HUES64 (cell line): Measurements from ENCODE around the gene TET2.

Experiments
- H3K27ac ChIP-seq: 2 replicates; pipeline ENCODE4 v1.7.0; 2013; ENCODE audit warnings: low read depth, low read length, inconsistent platforms
- H3K27me3 ChIP-seq: 2 replicates; pipeline ENCODE4 v1.6.1; 2013; ENCODE audit warnings: mild to moderate bottlenecking, low read length; ENCODE audit not compliant: insufficient read depth
- H3K36me3 ChIP-seq: 2 replicates; pipeline ENCODE4 v1.6.1; 2013; ENCODE audit warnings: mild to moderate bottlenecking, low read length; ENCODE audit not compliant: insufficient read depth
- H3K4me1 ChIP-seq: 2 replicates; pipeline ENCODE4 v1.6.1; 2013; ENCODE audit warnings: mild to moderate bottlenecking, low read length, moderate library complexity; ENCODE audit not compliant: insufficient read depth
- H3K4me3 ChIP-seq: 2 replicates; pipeline ENCODE4 v1.5.1; 2013; ENCODE audit warnings: mild to moderate bottlenecking, low read length, moderate library complexity
- H3K9ac ChIP-seq: 2 replicates; pipeline ENCODE4 v1.6.1; 2013; ENCODE audit warnings: mild to moderate bottlenecking, low read depth, low read length
- H3K9me3 ChIP-seq: 2 replicates; pipeline ENCODE4 v1.6.1; 2013; ENCODE audit warnings: low read depth, low read length; ENCODE audit not compliant: insufficient read depth
- WGBS: fragments of 150-250, 120-280 bp; methylation state at CpG from one replicate; pipeline ENCODE4 v1.1.7; 2013; ENCODE audit warnings: missing lambda C conversion rate; 5-methylcytosine and 5-hydroxymethylcytosine counted together

TET2 gene

DNA sequence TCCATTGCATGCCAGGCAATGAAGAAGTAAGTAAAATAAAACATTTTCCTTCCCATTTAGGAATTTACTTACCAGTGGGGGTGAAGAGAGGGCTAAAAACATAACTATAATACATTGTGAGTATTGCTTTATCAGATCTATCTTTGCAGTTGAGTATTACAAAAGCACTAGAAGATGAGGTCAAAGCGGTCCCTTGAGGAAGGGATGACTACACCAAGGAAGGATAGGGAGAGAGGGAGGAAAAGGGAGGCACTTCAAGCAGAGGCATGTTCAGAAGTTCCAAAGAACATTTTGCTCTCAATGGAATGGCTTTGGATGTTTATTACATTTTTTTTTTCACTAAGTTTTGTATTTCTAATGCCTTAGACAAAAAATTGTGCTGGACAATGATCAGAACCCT, 127.8 kb downstream of the TET2 start:
- Histone ChIP-seq H3K9me3 (no peaks in the 10 kb centered on the region), H3K36me3 (no peaks in the 10 kb centered on the region; the same call in 1 of the 2 replicates), H3K4me3 (no peak overlapping the region), H3K9ac (no peak overlapping the region), H3K27ac (no peak overlapping the region), H3K4me1 (no peaks in the 10 kb centered on the region), H3K27me3 (no peaks in the 10 kb centered on the region)
- WGBS, result 92% methylated on average over 1 of the region's 1 CpG

DNA sequence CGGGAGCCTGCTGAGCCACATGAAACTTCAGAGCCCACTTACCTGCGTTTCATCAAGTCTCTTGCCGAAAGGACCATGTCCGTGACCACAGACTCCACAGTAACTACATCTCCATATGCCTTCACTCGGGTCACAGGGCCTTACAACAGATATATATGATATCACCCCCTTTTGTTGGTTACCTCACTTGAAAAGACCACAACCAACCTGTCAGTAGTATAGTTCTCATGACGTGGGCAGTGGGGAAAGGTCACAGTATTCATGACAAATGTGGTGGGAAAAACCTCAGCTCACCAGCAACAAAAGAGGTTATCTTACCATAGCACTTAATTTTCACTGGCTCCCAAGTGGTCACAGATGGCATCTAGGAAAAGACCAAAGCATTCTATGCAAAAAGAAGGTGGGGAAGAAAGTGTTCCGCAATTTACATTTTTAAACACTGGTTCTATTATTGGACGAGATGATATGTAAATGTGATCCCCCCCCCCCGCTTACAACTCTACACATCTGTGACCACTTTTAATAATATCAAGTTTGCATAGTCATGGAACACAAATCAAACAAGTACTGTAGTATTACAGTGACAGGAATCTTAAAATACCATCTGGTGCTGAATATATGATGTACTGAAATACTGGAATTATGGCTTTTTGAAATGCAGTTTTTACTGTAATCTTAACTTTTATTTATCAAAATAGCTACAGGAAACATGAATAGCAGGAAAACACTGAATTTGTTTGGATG, 129.9 kb downstream of the TET2 start:
- H3K27me3 ChIP-seq, result no peaks in the 10 kb centered on the region
- WGBS, result 94% methylated on average over 5 of the region's 9 CpGs
- H3K27ac ChIP-seq, result no peak overlapping the region

DNA sequence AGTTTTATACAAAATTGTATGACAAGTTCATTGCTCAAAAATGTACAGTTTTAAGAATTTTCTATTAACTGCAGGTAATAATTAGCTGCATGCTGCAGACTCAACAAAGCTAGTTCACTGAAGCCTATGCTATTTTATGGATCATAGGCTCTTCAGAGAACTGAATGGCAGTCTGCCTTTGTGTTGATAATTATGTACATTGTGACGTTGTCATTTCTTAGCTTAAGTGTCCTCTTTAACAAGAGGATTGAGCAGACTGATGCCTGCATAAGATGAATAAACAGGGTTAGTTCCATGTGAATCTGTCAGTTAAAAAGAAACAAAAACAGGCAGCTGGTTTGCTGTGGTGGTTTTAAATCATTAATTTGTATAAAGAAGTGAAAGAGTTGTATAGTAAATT, 131.0 kb downstream of the TET2 start:
- Histone ChIP-seq H3K9me3 (no peaks in the 10 kb centered on the region), H3K9ac (no peak overlapping the region), H3K27me3 (no peaks in the 10 kb centered on the region), H3K27ac (no peak overlapping the region), H3K36me3 (no peaks in the 10 kb centered on the region), H3K4me3 (no peak overlapping the region), H3K4me1 (no peaks in the 10 kb centered on the region)
- 64% methylated on average over 1 of the region's 1 CpG for WGBS

More for the DNA sequence above, 129.9 kb downstream of the TET2 start:
- H3K9ac ChIP-seq, result no peak overlapping the region
- H3K36me3 ChIP-seq, result no peaks in the 10 kb centered on the region
- H3K4me1 ChIP-seq, result no peaks in the 10 kb centered on the region
- H3K9me3 ChIP-seq, result no peaks in the 10 kb centered on the region
- no peak overlapping the region for H3K4me3 ChIP-seq

DNA sequence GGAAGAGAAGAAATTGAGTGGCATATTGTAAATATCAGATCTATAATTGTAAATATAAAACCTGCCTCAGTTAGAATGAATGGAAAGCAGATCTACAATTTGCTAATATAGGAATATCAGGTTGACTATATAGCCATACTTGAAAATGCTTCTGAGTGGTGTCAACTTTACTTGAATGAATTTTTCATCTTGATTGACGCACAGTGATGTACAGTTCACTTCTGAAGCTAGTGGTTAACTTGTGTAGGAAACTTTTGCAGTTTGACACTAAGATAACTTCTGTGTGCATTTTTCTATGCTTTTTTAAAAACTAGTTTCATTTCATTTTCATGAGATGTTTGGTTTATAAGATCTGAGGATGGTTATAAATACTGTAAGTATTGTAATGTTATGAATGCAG, 132.6 kb downstream of the TET2 start:
- no peak overlapping the region for H3K9ac ChIP-seq
- H3K36me3 ChIP-seq, result no peaks in the 10 kb centered on the region
- no peak overlapping the region for H3K4me3 ChIP-seq
- no peaks in the 10 kb centered on the region for H3K4me1 ChIP-seq
- no peaks in the 10 kb centered on the region for H3K9me3 ChIP-seq
- WGBS, result 100% methylated on average over 1 of the region's 1 CpG
- no peak overlapping the region for H3K27ac ChIP-seq
- no peaks in the 10 kb centered on the region for H3K27me3 ChIP-seq

DNA sequence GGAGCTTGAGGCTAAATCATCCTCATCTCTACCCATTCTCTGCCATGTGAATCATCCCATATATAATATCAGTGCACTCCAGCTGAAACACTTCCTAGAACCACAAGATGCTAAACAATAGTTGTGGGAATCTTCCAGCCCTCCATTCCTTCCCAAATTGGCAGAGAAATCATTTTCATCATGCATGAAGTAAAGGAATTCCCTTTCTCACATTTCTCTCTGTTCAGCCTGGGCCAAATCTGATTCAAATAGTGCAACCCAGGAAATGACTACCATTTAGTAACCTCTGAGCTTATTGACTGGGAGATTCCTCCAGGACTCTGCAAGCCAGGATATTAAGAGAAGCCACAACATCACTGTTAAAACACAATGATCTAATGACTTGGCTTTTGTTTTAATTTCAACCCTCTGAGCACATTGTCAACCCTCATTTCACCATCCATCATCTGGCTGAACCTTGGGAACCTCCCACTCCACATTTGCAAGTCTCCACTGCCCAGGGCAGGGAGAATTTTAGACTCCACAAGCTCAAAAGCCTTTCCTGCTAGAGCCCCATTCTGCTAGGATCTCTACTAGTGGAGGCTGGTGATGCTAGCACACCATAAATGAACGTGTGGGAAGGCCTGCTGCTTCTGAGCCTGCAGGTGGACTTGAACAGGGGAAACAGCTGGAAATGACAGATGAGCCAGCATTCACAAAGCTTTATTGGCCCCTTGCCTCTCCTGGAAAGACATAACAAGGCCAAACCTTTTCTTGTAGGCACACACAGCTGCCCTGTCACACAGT, 133.9 kb downstream of the TET2 start:
- no peak overlapping the region for H3K27ac ChIP-seq
- H3K4me1 ChIP-seq, result no peaks in the 10 kb centered on the region
- H3K27me3 ChIP-seq, result no peaks in the 10 kb centered on the region
- no peaks in the 10 kb centered on the region for H3K36me3 ChIP-seq
- no peaks in the 10 kb centered on the region for H3K9me3 ChIP-seq
- H3K9ac ChIP-seq, result no peak overlapping the region
- H3K4me3 ChIP-seq, result no peak overlapping the region
- 54% methylated on average over 1 of the region's 1 CpG for WGBS

DNA sequence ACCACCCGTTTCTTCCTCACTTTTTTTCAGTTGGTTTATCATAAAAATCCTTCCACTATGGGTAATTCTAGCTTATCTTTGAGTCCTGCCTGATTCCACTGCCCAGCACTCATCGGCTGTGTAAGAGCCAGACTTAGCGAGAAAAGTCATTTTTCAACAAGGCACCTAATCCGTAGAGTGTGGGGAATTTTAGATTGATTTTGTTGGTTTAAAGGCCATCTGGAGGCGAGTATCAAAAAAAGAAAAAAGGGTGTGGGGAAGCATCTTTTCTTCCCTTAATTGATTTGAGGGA, 134.4 kb downstream of the TET2 start:
- Histone ChIP-seq H3K27ac (no peak overlapping the region), H3K27me3 (no peaks in the 10 kb centered on the region), H3K4me3 (no peak overlapping the region), H3K9me3 (no peaks in the 10 kb centered on the region), H3K4me1 (no peaks in the 10 kb centered on the region), H3K36me3 (no peaks in the 10 kb centered on the region), H3K9ac (no peak overlapping the region)
- 93% methylated on average over 5 of the region's 5 CpGs for WGBS

DNA sequence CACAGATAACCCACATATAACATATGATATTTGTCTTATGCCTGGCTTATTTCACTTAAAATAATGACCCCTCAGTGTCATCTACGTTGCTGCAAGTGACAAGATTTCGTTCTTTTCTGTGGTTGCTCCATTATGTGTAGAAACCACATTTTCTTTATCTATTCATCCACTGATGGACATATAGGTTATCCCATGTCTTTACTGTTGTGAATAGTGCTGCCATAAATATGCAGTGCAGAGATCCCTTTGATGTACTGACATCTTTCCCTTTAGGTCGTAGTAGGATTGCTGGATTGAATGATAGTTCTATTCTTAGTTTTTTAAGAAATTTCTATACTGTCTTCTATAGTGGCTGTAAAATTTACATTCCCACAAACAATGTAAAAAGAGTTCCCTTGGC, 135.8 kb downstream of the TET2 start:
- no peak overlapping the region for H3K27ac ChIP-seq
- no peak overlapping the region for H3K4me3 ChIP-seq
- H3K36me3 ChIP-seq, result no peaks in the 10 kb centered on the region
- no peak overlapping the region for H3K9ac ChIP-seq
- H3K9me3 ChIP-seq, result no peaks in the 10 kb centered on the region
- no peaks in the 10 kb centered on the region for H3K4me1 ChIP-seq
- 100% methylated on average over 2 of the region's 3 CpGs for WGBS
- H3K27me3 ChIP-seq, result no peaks in the 10 kb centered on the region

DNA sequence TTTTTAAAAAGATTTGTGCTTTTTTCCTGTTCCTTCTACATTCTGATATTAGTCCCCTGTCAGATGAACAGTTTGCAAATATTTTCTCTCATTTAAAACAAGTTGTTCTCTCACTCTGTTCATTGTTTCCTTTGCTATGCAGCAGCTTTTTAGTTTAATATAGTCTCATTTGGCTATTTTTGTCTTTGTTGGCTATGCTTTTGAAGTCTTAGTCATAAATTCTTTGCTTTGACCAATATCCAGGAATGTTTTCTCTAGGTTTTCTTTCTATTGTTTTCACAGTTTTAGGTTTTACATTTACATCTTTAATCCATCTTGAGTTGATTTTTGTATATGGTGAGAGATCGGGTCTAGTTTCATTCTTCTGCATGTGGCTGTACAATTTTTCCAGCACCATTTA, 136.8 kb downstream of the TET2 start:
- no peak overlapping the region for H3K27ac ChIP-seq
- no peak overlapping the region for H3K9ac ChIP-seq
- H3K4me3 ChIP-seq, result no peak overlapping the region
- H3K27me3 ChIP-seq, result no peaks in the 10 kb centered on the region
- no peaks in the 10 kb centered on the region for H3K4me1 ChIP-seq
- H3K36me3 ChIP-seq, result no peaks in the 10 kb centered on the region
- WGBS, result no CpG with 5 or more reads among the region's 1 CpG
- no peaks in the 10 kb centered on the region for H3K9me3 ChIP-seq

DNA sequence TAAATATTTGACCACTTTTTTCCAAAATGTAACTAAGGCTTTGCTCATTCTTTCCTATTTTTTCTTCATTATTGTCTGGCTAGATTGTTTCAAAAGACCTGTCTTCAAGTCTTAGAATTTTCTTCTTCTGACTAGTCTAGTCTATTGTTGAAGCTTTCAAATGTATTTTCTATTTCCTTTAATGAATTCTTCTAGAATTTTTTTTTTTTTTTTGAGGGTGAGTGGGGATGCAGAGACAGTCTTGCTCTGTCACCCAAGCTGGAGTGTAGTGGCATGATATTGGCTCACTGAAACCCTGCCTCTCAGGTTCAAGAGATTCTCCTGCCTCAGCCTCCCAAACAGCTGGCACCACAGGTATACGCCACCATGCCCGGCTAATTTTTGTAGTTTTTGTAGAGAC, 141.4 kb downstream of the TET2 start:
- Histone ChIP-seq H3K9me3 (no peaks in the 10 kb centered on the region), H3K4me3 (no peak overlapping the region), H3K27ac (no peak overlapping the region), H3K9ac (no peak overlapping the region), H3K27me3 (no peaks in the 10 kb centered on the region), H3K36me3 (no peaks in the 10 kb centered on the region), H3K4me1 (no peaks in the 10 kb centered on the region)
- 98% methylated on average over 2 of the region's 2 CpGs for WGBS

DNA sequence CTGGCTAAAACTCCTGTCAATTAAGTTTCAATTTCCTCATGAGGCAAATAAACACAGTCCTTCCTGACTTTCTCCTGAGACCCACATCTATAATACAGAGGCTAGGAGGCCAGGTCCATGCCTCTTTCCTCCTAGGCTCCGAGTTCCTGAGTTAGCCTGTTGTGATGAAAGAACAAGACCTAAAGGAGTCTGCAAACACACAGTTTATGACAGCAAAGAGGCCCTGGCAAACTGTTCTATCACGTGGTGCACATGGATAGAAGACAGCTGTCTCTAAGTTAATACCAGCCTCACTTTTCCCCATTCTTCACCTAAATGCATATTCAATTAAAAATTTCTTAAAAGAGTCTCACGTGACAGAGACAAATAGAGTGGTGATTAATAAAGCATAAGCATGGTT, 145.2 kb downstream of the TET2 start:
- Histone ChIP-seq H3K27me3 (no peaks in the 10 kb centered on the region), H3K27ac (no peak overlapping the region), H3K4me1 (no peaks in the 10 kb centered on the region), H3K9me3 (no peaks in the 10 kb centered on the region), H3K4me3 (no peak overlapping the region), H3K36me3 (no peaks in the 10 kb centered on the region), H3K9ac (no peak overlapping the region)
- 92% methylated on average over 2 of the region's 3 CpGs for WGBS

DNA sequence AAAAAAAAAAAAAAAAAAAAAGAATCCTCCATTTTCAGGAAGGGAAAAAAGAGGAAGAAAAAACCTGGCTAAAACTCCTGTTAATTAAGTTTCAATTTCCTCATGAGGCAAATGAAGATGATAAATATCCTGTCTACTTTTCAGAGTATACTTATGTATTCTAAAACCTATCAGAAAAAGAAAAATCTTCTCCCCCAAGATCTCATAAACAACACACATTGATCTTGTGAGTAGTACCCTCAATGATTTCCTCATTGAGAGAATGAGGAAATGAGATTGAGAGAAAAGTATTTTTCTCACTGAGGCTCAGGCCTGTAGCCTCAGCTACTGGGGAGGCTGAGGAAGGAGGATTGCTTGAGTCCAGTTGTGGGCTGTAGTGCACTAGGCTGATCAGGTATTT, 146.7 kb downstream of the TET2 start:
- Histone ChIP-seq H3K4me3 (no peak overlapping the region), H3K27me3 (no peaks in the 10 kb centered on the region), H3K9ac (no peak overlapping the region), H3K9me3 (no peaks in the 10 kb centered on the region), H3K4me1 (no peaks in the 10 kb centered on the region), H3K27ac (no peak overlapping the region), H3K36me3 (no peaks in the 10 kb centered on the region)
